Immature natural killer cell (primary cell): Measurements from ENCODE around the gene GMDS. TPM values are rescaled to one million over a fixed set of nuclear protein-coding genes. Genes with fewer than 3 reads are reported as not detected.

Source experiments
- DNase-seq, 3 donors: peaks; one replicate each; pipeline ENCODE4 v3.0.0; 2022; ENCODE audit warnings: mixed read lengths in 1 of 3
- H3K27ac Mint-ChIP-seq, 6 donors: one replicate each; pipeline ENCODE4 v1.8.0; 2020; ENCODE audit warnings: mixed read lengths in 6 of 6, mild to moderate bottlenecking in 5 of 6, inconsistent platforms in 4 of 6, moderate library complexity in 3 of 6
- H3K27me3 Mint-ChIP-seq, 3 donors: one replicate each; pipeline ENCODE4 v1.8.0; 2020 to 2021; ENCODE audit warnings: low read depth in 3 of 3, mild to moderate bottlenecking in 3 of 3, mixed read lengths in 3 of 3, moderate library complexity in 3 of 3, inconsistent platforms in 1 of 3
- H3K36me3 Mint-ChIP-seq, 3 donors: one replicate each; pipeline ENCODE4 v1.8.0; 2020; ENCODE audit warnings: mixed read lengths in 3 of 3, inconsistent platforms in 2 of 3, mild to moderate bottlenecking in 2 of 3
- H3K4me1 Mint-ChIP-seq, 2 donors: one replicate each; pipeline ENCODE4 v1.8.0; 2020; ENCODE audit warnings: inconsistent platforms in 2 of 2, mild to moderate bottlenecking in 2 of 2, mixed read lengths in 2 of 2, moderate library complexity in 1 of 2
- H3K4me3 Mint-ChIP-seq, 5 donors: one replicate each; pipeline ENCODE4 v1.8.0; 2020; ENCODE audit warnings: mild to moderate bottlenecking in 5 of 5, mixed read lengths in 5 of 5, inconsistent platforms in 3 of 5, moderate library complexity in 3 of 5
- H3K9me3 Mint-ChIP-seq, 6 donors: one replicate each; pipeline ENCODE4 v1.8.0; 2020; ENCODE audit warnings: mild to moderate bottlenecking in 6 of 6, mixed read lengths in 6 of 6, inconsistent platforms in 4 of 6, moderate library complexity in 3 of 6
- polyA plus RNA-seq, 3 donors: library from polyadenylated mRNA; unstranded; fragments of 300-500 nt; fragmentation: Illumina TruSeq; gene quantifications; one replicate each; pipeline ENCODE4 v1.2.3, GENCODE V29; 2021

GMDS gene
- polyA plus RNA-seq, 3 donors from 2014 or later, result 14.1 to 25.4 (median 22.5) TPM

- H3K36me3 Mint-ChIP-seq, result peaks cover 6 to 9% (median 9%) of the 10 kb centered on the region in 3 donors
- no peaks in the 10 kb centered on the region for H3K27me3 Mint-ChIP-seq
- peaks cover 0 to 3% (median 0%) of the 10 kb centered on the region in 6 donors for H3K9me3 Mint-ChIP-seq
- no peak for DNase-seq
- no peak overlapping the region for H3K4me3 Mint-ChIP-seq
- no peaks in the 10 kb centered on the region for H3K4me1 Mint-ChIP-seq
- no peak overlapping the region for H3K27ac Mint-ChIP-seq
These were observed 240.5 kb downstream of the GMDS start for GRCh38 chr6:2004888-2005287.

GRCh38 chr6:2000962-2001361 lies 244.4 kb downstream of the GMDS start:
- peaks cover 0 to 3% (median 0%) of the 10 kb centered on the region in 6 donors for H3K9me3 Mint-ChIP-seq
- H3K4me1 Mint-ChIP-seq, result no peaks in the 10 kb centered on the region
- H3K27ac Mint-ChIP-seq, result no peak overlapping the region
- DNase-seq, result no peak
- H3K27me3 Mint-ChIP-seq, result no peaks in the 10 kb centered on the region
- peaks cover 0 to 3% (median 0%) of the 10 kb centered on the region in 3 donors for H3K36me3 Mint-ChIP-seq
- no peak overlapping the region for H3K4me3 Mint-ChIP-seq

GRCh38 chr6:1997702-1998101 lies 247.7 kb downstream of the GMDS start:
- Mint-ChIP-seq H3K27me3 (peaks cover 0 to 2% (median 0%) of the 10 kb centered on the region in 3 donors), H3K4me1 (no peaks in the 10 kb centered on the region), H3K9me3 (peaks cover 0 to 3% (median 0%) of the 10 kb centered on the region in 6 donors), H3K36me3 (peaks cover 0 to 3% (median 0%) of the 10 kb centered on the region in 3 donors), H3K4me3 (no peak overlapping the region), H3K27ac (no peak overlapping the region)
- no peak for DNase-seq

- DNase-seq, result no peak
- no peaks in the 10 kb centered on the region for H3K4me1 Mint-ChIP-seq
- no peak overlapping the region for H3K4me3 Mint-ChIP-seq
- peaks cover 0 to 1% (median 0%) of the 10 kb centered on the region in 6 donors for H3K9me3 Mint-ChIP-seq
- no peaks in the 10 kb centered on the region for H3K36me3 Mint-ChIP-seq
- peak overlapping the region in 1 of 6 donors; percentile 22 for H3K27ac Mint-ChIP-seq
- peaks cover 0 to 2% (median 0%) of the 10 kb centered on the region in 3 donors for H3K27me3 Mint-ChIP-seq
These were observed 249.8 kb downstream of the GMDS start for GRCh38 chr6:1995636-1996035.

GRCh38 chr6:1993042-1993441 lies 252.4 kb downstream of the GMDS start:
- Mint-ChIP-seq H3K9me3 (no peaks in the 10 kb centered on the region), H3K27ac (no peak overlapping the region), H3K36me3 (peaks cover 0 to 7% (median 6%) of the 10 kb centered on the region in 3 donors)

GRCh38 chr6:1991332-1991878 lies 254.0 kb downstream of the GMDS start:
- no peak overlapping the region for H3K4me3 Mint-ChIP-seq
- peaks cover 0 to 2% (median 0%) of the 10 kb centered on the region in 3 donors for H3K27me3 Mint-ChIP-seq
- H3K27ac Mint-ChIP-seq, result no peak overlapping the region
- DNase-seq, result no peak
- peaks cover 0 to 7% (median 6%) of the 10 kb centered on the region in 3 donors for H3K36me3 Mint-ChIP-seq
- no peaks in the 10 kb centered on the region for H3K4me1 Mint-ChIP-seq
- no peaks in the 10 kb centered on the region for H3K9me3 Mint-ChIP-seq

More at GRCh38 chr6:1993042-1993441, 252.4 kb downstream of the GMDS start:
- H3K4me3 Mint-ChIP-seq, result no peak overlapping the region
- H3K4me1 Mint-ChIP-seq, result no peaks in the 10 kb centered on the region
- H3K27me3 Mint-ChIP-seq, result peaks cover 0 to 2% (median 0%) of the 10 kb centered on the region in 3 donors
- no peak for DNase-seq

- H3K36me3 Mint-ChIP-seq, result peaks cover 0 to 7% (median 6%) of the 10 kb centered on the region in 3 donors
- no peaks in the 10 kb centered on the region for H3K9me3 Mint-ChIP-seq
- no peaks in the 10 kb centered on the region for H3K27me3 Mint-ChIP-seq
- no peak overlapping the region for H3K4me3 Mint-ChIP-seq
- no peak overlapping the region for H3K27ac Mint-ChIP-seq
- no peak for DNase-seq
- no peaks in the 10 kb centered on the region for H3K4me1 Mint-ChIP-seq
These were observed 256.6 kb downstream of the GMDS start for GRCh38 chr6:1988843-1989242.

- Mint-ChIP-seq H3K9me3 (peaks cover 0 to 8% (median 4%) of the 10 kb centered on the region in 6 donors), H3K27me3 (no peaks in the 10 kb centered on the region), H3K36me3 (peaks cover 5 to 13% (median 9%) of the 10 kb centered on the region in 3 donors), H3K4me1 (no peaks in the 10 kb centered on the region), H3K4me3 (no peak overlapping the region), H3K27ac (no peak overlapping the region)
- DNase-seq, result no peak
These were observed 257.8 kb downstream of the GMDS start for GRCh38 chr6:1987640-1988039.

GRCh38 chr6:1986454-1987243 lies 258.8 kb downstream of the GMDS start:
- peaks cover 5 to 16% (median 9%) of the 10 kb centered on the region in 3 donors for H3K36me3 Mint-ChIP-seq
- no peak overlapping the region for H3K27ac Mint-ChIP-seq
- no peaks in the 10 kb centered on the region for H3K4me1 Mint-ChIP-seq
- no peaks in the 10 kb centered on the region for H3K27me3 Mint-ChIP-seq
- no peak for DNase-seq
- H3K4me3 Mint-ChIP-seq, result no peak overlapping the region
- H3K9me3 Mint-ChIP-seq, result peaks cover 0 to 18% (median 8%) of the 10 kb centered on the region in 6 donors

GRCh38 chr6:1984346-1984994 lies 260.9 kb downstream of the GMDS start:
- Mint-ChIP-seq H3K4me1 (no peaks in the 10 kb centered on the region), H3K9me3 (peaks cover 17 to 39% (median 28%) of the 10 kb centered on the region in 6 donors), H3K27ac (no peak overlapping the region), H3K27me3 (no peaks in the 10 kb centered on the region), H3K4me3 (no peak overlapping the region), H3K36me3 (peaks cover 18 to 37% (median 23%) of the 10 kb centered on the region in 3 donors)
- no peak for DNase-seq

GRCh38 chr6:1983850-1984249 lies 261.6 kb downstream of the GMDS start:
- H3K4me1 Mint-ChIP-seq, result no peaks in the 10 kb centered on the region
- no peak overlapping the region for H3K27ac Mint-ChIP-seq
- no peak for DNase-seq
- H3K27me3 Mint-ChIP-seq, result no peaks in the 10 kb centered on the region
- H3K9me3 Mint-ChIP-seq, result peaks cover 23 to 41% (median 32%) of the 10 kb centered on the region in 6 donors
- H3K4me3 Mint-ChIP-seq, result no peak overlapping the region
- H3K36me3 Mint-ChIP-seq, result peaks cover 19 to 38% (median 25%) of the 10 kb centered on the region in 3 donors

- no peak overlapping the region for H3K4me3 Mint-ChIP-seq
- H3K4me1 Mint-ChIP-seq, result peaks cover 0 to 1% of the 10 kb centered on the region in 2 donors
- H3K27ac Mint-ChIP-seq, result no peak overlapping the region
- no peaks in the 10 kb centered on the region for H3K9me3 Mint-ChIP-seq
- H3K36me3 Mint-ChIP-seq, result peaks cover 0 to 4% (median 3%) of the 10 kb centered on the region in 3 donors
- DNase-seq, result no peak
- H3K27me3 Mint-ChIP-seq, result peaks cover 0 to 5% (median 1%) of the 10 kb centered on the region in 3 donors
These were observed 272.4 kb downstream of the GMDS start for GRCh38 chr6:1972962-1973361.

GRCh38 chr6:1971612-1972011 lies 273.8 kb downstream of the GMDS start:
- peaks cover 0 to 1% of the 10 kb centered on the region in 2 donors for H3K4me1 Mint-ChIP-seq
- H3K27me3 Mint-ChIP-seq, result peaks cover 0 to 6% (median 1%) of the 10 kb centered on the region in 3 donors
- no peaks in the 10 kb centered on the region for H3K9me3 Mint-ChIP-seq
- no peak overlapping the region for H3K4me3 Mint-ChIP-seq
- no peak for DNase-seq
- no peak overlapping the region for H3K27ac Mint-ChIP-seq
- no peaks in the 10 kb centered on the region for H3K36me3 Mint-ChIP-seq

GRCh38 chr6:1970151-1970561 lies 275.2 kb downstream of the GMDS start:
- Mint-ChIP-seq H3K27ac (no peak overlapping the region), H3K4me3 (no peak overlapping the region), H3K36me3 (peaks cover 0 to 1% (median under 1%) of the 10 kb centered on the region in 3 donors), H3K9me3 (no peaks in the 10 kb centered on the region), H3K4me1 (peaks cover 0 to 1% of the 10 kb centered on the region in 2 donors), H3K27me3 (peaks cover 0 to 5% (median 1%) of the 10 kb centered on the region in 3 donors)
- no peak for DNase-seq
